Neutrophil (primary cell): ENCODE measurements around the gene SMIM32.

Experiments used
- H3K27ac ChIP-seq: fragments of 200-600 bp; sonication (generic); 2 replicates; pipeline ENCODE4 v1.5.1; 2016; ENCODE audit warnings: mild to moderate bottlenecking, moderate library complexity
- H3K27me3 ChIP-seq: fragments of 200-600 bp; sonication (generic); 2 replicates; pipeline ENCODE4 v1.6.0; 2016; ENCODE audit warnings: mild to moderate bottlenecking
- H3K36me3 ChIP-seq: fragments of 200-600 bp; sonication (generic); 2 replicates; pipeline ENCODE4 v1.5.1; 2017
- H3K4me1 ChIP-seq, 2 experiments: fragments of 200-600 bp in 1 of 2; sonication (generic) in 1 of 2; 1 replicate in 1 of 2; 2 replicates in 1 of 2; pipeline versions ENCODE4 v1.5.1 to v1.6.1; 2013 to 2016; ENCODE audit warnings: low read depth in 1 of 2, low read length in 1 of 2, mild to moderate bottlenecking in 1 of 2, moderate library complexity in 1 of 2; ENCODE audit not compliant: control insufficient read depth in 1 of 2, insufficient read depth in 1 of 2
- H3K4me3 ChIP-seq, 2 experiments: fragments of 200-600 bp in 1 of 2; sonication (generic) in 1 of 2; 1 replicate in 1 of 2; 2 replicates in 1 of 2; pipeline ENCODE4 v1.5.1; 2013 to 2016; ENCODE audit warnings: low read depth in 1 of 2, low read length in 1 of 2, mild to moderate bottlenecking in 1 of 2, moderate library complexity in 1 of 2
- H3K9me3 ChIP-seq: fragments of 200-600 bp; sonication (generic); 2 replicates; pipeline ENCODE4 v1.5.1; 2016
- TF ChIP-seq, protein P1 (sequence below): fragments of 200-600 bp; sonication (generic); IDR thresholded peaks from 2 replicates; pipeline ENCODE4 v1.5.1; 2016; ENCODE audit warnings: antibody characterized with exemption

The SMIM32 gene

GRCh38 chr5:136207631-136208030 lies 14.7 kb upstream of the SMIM32 start:
- H3K9me3 ChIP-seq, result no peaks in the 10 kb centered on the region
- no peak overlapping the region for H3K27ac ChIP-seq
- TF ChIP-seq, protein P1, sequence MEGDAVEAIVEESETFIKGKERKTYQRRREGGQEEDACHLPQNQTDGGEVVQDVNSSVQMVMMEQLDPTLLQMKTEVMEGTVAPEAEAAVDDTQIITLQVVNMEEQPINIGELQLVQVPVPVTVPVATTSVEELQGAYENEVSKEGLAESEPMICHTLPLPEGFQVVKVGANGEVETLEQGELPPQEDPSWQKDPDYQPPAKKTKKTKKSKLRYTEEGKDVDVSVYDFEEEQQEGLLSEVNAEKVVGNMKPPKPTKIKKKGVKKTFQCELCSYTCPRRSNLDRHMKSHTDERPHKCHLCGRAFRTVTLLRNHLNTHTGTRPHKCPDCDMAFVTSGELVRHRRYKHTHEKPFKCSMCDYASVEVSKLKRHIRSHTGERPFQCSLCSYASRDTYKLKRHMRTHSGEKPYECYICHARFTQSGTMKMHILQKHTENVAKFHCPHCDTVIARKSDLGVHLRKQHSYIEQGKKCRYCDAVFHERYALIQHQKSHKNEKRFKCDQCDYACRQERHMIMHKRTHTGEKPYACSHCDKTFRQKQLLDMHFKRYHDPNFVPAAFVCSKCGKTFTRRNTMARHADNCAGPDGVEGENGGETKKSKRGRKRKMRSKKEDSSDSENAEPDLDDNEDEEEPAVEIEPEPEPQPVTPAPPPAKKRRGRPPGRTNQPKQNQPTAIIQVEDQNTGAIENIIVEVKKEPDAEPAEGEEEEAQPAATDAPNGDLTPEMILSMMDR, result no peak
- no peaks in the 10 kb centered on the region for H3K4me1 ChIP-seq
- H3K4me3 ChIP-seq, result no peak overlapping the region
- peaks cover 48% of the 10 kb centered on the region for H3K27me3 ChIP-seq
- H3K36me3 ChIP-seq, result no peaks in the 10 kb centered on the region

- Histone ChIP-seq H3K4me1 (no peaks in the 10 kb centered on the region), H3K27me3 (peaks cover 58% of the 10 kb centered on the region), H3K36me3 (no peaks in the 10 kb centered on the region), H3K4me3 (no peak overlapping the region), H3K27ac (no peak overlapping the region), H3K9me3 (no peaks in the 10 kb centered on the region)
- TF ChIP-seq, protein P1, result no peak
These were observed 13.4 kb upstream of the SMIM32 start for GRCh38 chr5:136206361-136206760.

DNA sequence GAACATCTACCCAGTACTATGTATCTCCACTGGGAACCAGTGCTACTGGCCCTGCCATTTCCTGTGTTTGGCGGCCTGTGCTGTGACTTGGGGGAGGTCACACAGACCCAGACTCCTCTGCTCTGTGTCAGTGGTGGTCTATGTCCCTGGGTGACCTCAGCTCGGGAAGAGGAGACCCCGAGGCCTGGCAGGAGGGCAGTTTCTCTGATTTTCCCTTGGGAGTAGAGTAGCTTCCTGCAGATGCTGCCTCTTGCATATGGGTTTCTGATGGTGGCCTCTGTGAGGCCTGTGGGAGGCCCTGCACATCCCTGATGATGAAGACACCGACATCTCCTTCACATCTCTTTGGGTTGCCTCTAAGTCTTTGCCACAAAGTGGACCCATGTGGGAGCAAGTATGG lies 13.0 kb upstream of the SMIM32 start:
- H3K27ac ChIP-seq, result no peak overlapping the region
- H3K4me3 ChIP-seq, result no peak overlapping the region
- H3K9me3 ChIP-seq, result no peaks in the 10 kb centered on the region
- peaks cover 58% of the 10 kb centered on the region for H3K27me3 ChIP-seq
- TF ChIP-seq, protein P1, result no peak
- H3K36me3 ChIP-seq, result no peaks in the 10 kb centered on the region
- H3K4me1 ChIP-seq, result no peaks in the 10 kb centered on the region

DNA sequence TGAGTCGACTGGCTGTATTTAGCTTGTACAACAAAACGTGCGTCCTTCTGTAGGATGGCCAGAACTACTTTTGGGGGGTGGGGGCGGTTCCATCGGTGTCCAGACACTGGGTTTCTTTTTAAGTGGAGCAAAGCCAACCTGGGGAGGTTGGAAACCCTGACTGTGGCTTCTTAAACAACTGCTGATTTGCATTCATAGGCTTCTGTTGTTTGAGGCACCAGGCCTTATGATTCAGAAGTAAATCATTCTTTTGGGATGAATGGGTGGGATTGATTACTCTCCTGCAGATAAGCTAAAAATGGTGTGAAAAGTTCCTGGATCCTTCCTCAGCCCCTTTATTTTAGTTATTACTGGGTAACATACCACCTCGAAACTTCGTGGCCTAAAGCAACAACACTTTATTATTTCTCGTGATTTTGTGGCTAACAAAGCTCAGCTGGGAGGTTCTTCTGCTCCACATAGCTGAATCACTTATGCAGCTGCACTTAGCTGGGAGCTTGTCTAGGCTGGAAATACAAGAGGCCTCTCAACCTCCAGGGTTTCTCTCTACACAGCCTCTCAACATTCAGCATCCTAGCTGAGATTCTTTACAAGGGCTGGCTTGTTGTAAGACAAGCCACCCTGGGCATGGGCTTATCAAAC lies 12.2 kb upstream of the SMIM32 start:
- H3K4me3 ChIP-seq, result no peak overlapping the region
- H3K27ac ChIP-seq, result no peak overlapping the region
- H3K36me3 ChIP-seq, result no peaks in the 10 kb centered on the region
- peaks cover 59% of the 10 kb centered on the region for H3K27me3 ChIP-seq
- no peaks in the 10 kb centered on the region for H3K9me3 ChIP-seq
- TF ChIP-seq, protein P1, result no peak
- no peaks in the 10 kb centered on the region for H3K4me1 ChIP-seq

DNA sequence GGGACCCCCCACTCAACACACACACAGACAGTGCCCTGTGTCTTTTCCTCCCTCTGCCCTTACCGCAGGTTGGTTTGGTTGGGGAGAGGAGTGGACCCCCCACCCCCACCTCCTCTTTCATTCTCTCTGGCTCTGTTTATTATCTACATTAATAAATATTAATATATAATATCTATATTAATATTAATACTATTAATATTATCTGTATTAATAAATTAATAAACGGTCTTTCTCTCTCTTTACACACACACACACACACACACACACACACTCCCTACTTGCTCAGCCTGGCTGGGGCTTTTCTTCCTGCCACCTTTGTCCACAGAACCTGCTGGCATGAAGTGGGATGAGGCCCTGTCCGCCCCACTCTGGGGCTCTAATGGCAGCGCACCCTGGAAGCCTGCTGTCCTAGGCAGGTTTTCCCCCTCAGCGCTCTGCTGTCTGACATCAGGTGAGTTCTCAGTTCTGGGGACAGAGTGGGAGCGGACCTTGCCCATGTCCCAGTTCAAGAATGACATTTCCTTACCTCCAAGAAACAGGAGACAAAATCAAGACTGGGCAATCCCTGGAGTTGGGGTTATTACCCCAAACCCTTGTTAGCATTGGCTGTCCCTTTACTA lies 10.5 kb upstream of the SMIM32 start:
- H3K4me3 ChIP-seq, result no peak overlapping the region

More for the DNA sequence above, 10.5 kb upstream of the SMIM32 start:
- Histone ChIP-seq H3K27ac (no peak overlapping the region), H3K27me3 (peaks cover 62% of the 10 kb centered on the region), H3K36me3 (no peaks in the 10 kb centered on the region), H3K9me3 (no peaks in the 10 kb centered on the region), H3K4me1 (no peaks in the 10 kb centered on the region)
- TF ChIP-seq, protein P1, result no peak
